ENCODE data around the gene LZTS2. TPM values are rescaled to one million over a fixed set of nuclear protein-coding genes. Genes with fewer than 3 reads are reported as not detected.

Gene LZTS2
- polyA plus RNA-seq, 2 of the 4 experiments (the other 2 are of a cell fraction) = 13.8 to 35.5 TPM

GRCh38 chr10:101018600-101019439, 19.2 kb downstream of the LZTS2 start (continued):
- TF ChIP-seq HES2 (IDR thresholded peaks at IDR 0.05) (no peak), ZSCAN20 (CRISPR knock-in tag; IDR thresholded peaks at IDR 0.05) (no peak), BHLHE40 (IDR thresholded peaks at IDR 0.05; ENCODE audit: low read depth, low read length) (no peak)

DNA sequence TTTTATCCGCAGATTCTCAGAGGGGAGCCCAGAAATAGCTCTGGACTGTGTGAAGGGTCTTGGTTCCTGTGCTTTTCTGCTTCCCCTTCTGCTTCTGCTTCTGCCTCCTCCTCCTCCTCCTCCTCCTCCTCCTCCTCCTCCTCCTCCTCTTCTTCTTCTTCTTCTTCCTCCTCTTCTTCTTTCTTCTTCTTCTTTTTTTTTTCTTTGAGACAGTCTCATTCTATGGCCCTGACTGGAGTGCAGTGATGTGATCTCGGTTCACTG, 19.8 kb downstream of the LZTS2 start:
- POLR2A ChIA-PET = interaction anchor here (0.6 to 1.0 kb wide), 3 partner anchors 12 to 27 kb away, joined by 3 to 15 read pairs (median 4); partner anchors contain the start of genes PDZD7 and SFXN3
- 59% methylated on average over 2 of the region's 2 CpGs for WGBS (ENCODE audit: missing lambda C conversion rate)
- peaks cover 14% of the 10 kb centered on the region for H3K4me1 ChIP-seq
- TF ChIP-seq MAX (IDR thresholded peaks at IDR 0.05) (no peak), MYC (IDR thresholded peaks at IDR 0.05; ENCODE audit: borderline replicate concordance, low read length) (no peak), HOXB13 (CRISPR knock-in tag; IDR thresholded peaks at IDR 0.05; ENCODE audit: low read depth) (no peak), KDM1A (IDR thresholded peaks at IDR 0.05; ENCODE audit: low read depth) (no peak), HOXA7 (CRISPR knock-in tag; IDR thresholded peaks at IDR 0.05) (no peak), SREBF2 (IDR thresholded peaks at IDR 0.05) (no peak), PHF8 (IDR thresholded peaks at IDR 0.05; ENCODE audit: borderline replicate concordance, low read depth) (no peak), EHMT2 (IDR thresholded peaks at IDR 0.05; ENCODE audit: low read depth) (no peak), NFE2L2 (conservative IDR thresholded peaks at IDR 0.05; ENCODE audit: low read length) (no peak), FOXS1 (CRISPR knock-in tag; IDR thresholded peaks at IDR 0.05) (no peak), KDM5A (IDR thresholded peaks at IDR 0.05) (no peak)
- TF ChIP-seq, protein P1, sequence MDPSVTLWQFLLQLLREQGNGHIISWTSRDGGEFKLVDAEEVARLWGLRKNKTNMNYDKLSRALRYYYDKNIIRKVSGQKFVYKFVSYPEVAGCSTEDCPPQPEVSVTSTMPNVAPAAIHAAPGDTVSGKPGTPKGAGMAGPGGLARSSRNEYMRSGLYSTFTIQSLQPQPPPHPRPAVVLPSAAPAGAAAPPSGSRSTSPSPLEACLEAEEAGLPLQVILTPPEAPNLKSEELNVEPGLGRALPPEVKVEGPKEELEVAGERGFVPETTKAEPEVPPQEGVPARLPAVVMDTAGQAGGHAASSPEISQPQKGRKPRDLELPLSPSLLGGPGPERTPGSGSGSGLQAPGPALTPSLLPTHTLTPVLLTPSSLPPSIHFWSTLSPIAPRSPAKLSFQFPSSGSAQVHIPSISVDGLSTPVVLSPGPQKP (IDR thresholded peaks at IDR 0.05; ENCODE audit: low read depth, low read length) = no peak
- CTCF ChIA-PET = interaction anchor here (0.6 to 59.3 kb wide), 9 partner anchors 9 to 144 kb away, joined by 3 to 2364 read pairs (median 5); partner anchors contain the start of genes KAZALD1, LZTS2, MRPL43 and PDZD7
- ATAC-seq (no peak), DNase-seq (ENCODE audit: low read depth in 1 of 2, low spot score in 1 of 2) (no peak), FAIRE-seq (no peak)
- H3K27ac ChIP-seq = peak overlapping the region in 1 of 2 experiments; percentile 76; a peak in 1 of 6 replicates
- H3K4me2 ChIP-seq = peak overlapping the region; percentile 55
- H3K9me3 ChIP-seq = no peaks in the 10 kb centered on the region
- no peak overlapping the region for H3K4me3 ChIP-seq

DNA sequence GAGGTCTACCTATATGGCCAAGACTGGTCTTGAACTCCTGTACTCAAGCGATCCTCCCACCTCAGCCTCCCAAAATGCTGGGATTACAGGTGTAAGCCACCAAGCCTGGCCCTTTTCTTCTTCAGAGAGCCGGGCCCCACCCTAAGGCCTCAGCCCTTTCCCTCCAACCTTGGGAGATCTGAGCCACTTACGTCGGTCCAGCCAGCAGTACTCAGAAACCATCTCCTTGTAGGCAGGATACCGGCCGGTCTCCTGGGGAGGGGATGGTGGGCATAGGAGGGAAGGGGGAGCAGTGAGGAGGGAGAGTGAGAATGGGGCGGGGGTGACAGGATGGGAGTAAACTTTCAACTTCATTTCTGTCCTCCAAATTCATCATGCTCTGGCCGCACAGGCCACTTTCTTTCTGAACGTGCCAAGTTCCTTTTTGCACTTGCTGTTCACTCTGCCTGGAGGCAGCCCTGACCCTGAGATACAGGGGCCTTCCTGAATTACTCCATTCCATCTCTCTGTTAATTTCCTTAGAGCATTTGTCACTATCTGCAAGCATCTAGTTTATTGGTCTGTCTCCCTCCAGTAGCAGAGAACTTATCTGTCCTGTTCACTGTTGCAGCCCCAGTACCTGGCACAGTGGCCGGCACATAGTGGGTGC, 20.9 kb downstream of the LZTS2 start:
- no peak overlapping the region for H3K4me3 ChIP-seq
- H3K27ac ChIP-seq = no peak overlapping the region
- no peak for ATAC-seq
- H3K4me1 ChIP-seq = peaks cover 4% of the 10 kb centered on the region; the same call in 1 of the 3 replicates
- 80% methylated on average over 10 of the region's 10 CpGs for WGBS (ENCODE audit: missing lambda C conversion rate)
- H3K9me3 ChIP-seq = no peaks in the 10 kb centered on the region
- ChIA-PET POLR2A (no interaction called here), CTCF (interaction anchor here (7.2 to 59.3 kb wide), 4 partner anchors 13 to 56 kb away, joined by 145 to 2364 read pairs (median 490); partner anchors contain the start of genes KAZALD1, LZTS2, MRPL43 and PDZD7)
- no peak overlapping the region for H3K4me2 ChIP-seq
- TF ChIP-seq HMGXB4 (CRISPR knock-in tag; IDR thresholded peaks at IDR 0.05; ENCODE audit: borderline replicate concordance) = no peak
- no peak for TF ChIP-seq HES2 (IDR thresholded peaks at IDR 0.05)
- FAIRE-seq = no peak
- no peak for DNase-seq (ENCODE audit: low read depth in 1 of 2, low spot score in 1 of 2)

Data from A549 (cell line).